SK-N-SH treated with all-trans-retinoic acid at 6 μM for 48 hours (cell line): Measurements from ENCODE around the gene ARHGEF10L.

Source experiments
- ATAC-seq: fragments of 200-7000 bp; cut with Tn5 transposase; 3 replicates; pipeline ENCODE4 v1.9.1; 2020; ENCODE audit warnings: mild to moderate bottlenecking, moderate library complexity
- BACH2 ChIP-seq: fragments of 250-450 bp; sonication (Bioruptor Pico); IDR thresholded peaks from 2 replicates; pipeline ENCODE4 v1.9.0; 2021; ENCODE audit warnings: mild to moderate bottlenecking, borderline replicate concordance
- CREB5 ChIP-seq: fragments of 250-450 bp; sonication (Bioruptor Pico); IDR thresholded peaks from 2 replicates; pipeline ENCODE4 v1.5.1; 2020; ENCODE audit warnings: low read depth, mild to moderate bottlenecking, moderate library complexity
- CSRNP3 ChIP-seq: fragments of 250-450 bp; sonication (Bioruptor Pico); IDR thresholded peaks from 2 replicates; pipeline ENCODE4 v1.5.1; 2021; ENCODE audit warnings: mild to moderate bottlenecking, moderate library complexity
- ESRRG ChIP-seq: fragments of 250-450 bp; sonication (Bioruptor Pico); IDR thresholded peaks from 2 replicates; pipeline ENCODE4 v1.6.1; 2021; ENCODE audit warnings: mild to moderate bottlenecking
- GLIS3 ChIP-seq: fragments of 250-450 bp; sonication (Bioruptor Pico); IDR thresholded peaks from 2 replicates; pipeline ENCODE4 v1.5.0; 2020; ENCODE audit warnings: mild to moderate bottlenecking, moderate library complexity
- ISL1 ChIP-seq: fragments of 250-450 bp; sonication (Bioruptor Pico); IDR thresholded peaks from 2 replicates; pipeline ENCODE4 v2.1.2; 2022; ENCODE audit warnings: mild to moderate bottlenecking, moderate library complexity
- OSR1 ChIP-seq: fragments of 250-450 bp; sonication (Bioruptor Pico); IDR thresholded peaks from 2 replicates; pipeline ENCODE4 v1.8.0; 2022; ENCODE audit warnings: moderate library complexity, mild to moderate bottlenecking, inconsistent platforms
- PATZ1 ChIP-seq: fragments of 250-450 bp; sonication (Bioruptor Pico); IDR thresholded peaks from 2 replicates; pipeline ENCODE4 v1.8.0; 2020; ENCODE audit warnings: mild to moderate bottlenecking, moderate library complexity, borderline replicate concordance
- POU6F1 ChIP-seq: fragments of 250-450 bp; sonication (Bioruptor Pico); IDR thresholded peaks from 2 replicates; pipeline ENCODE4 v1.8.0; 2021; ENCODE audit warnings: low read depth, mild to moderate bottlenecking, moderate library complexity, borderline replicate concordance
- RARB ChIP-seq: fragments of 250-450 bp; sonication (Bioruptor Pico); IDR thresholded peaks from 2 replicates; pipeline ENCODE4 v1.8.0; 2021; ENCODE audit warnings: mild to moderate bottlenecking, moderate library complexity
- SNAI2 ChIP-seq: fragments of 250-450 bp; sonication (Bioruptor Pico); IDR thresholded peaks from 2 replicates; pipeline ENCODE4 v1.5.0; 2020; ENCODE audit warnings: mild to moderate bottlenecking, moderate library complexity
- TOX ChIP-seq: fragments of 250-450 bp; sonication (Bioruptor Pico); IDR thresholded peaks from 2 replicates; pipeline ENCODE4 v1.8.0; 2021; ENCODE audit warnings: mild to moderate bottlenecking, moderate library complexity, borderline replicate concordance
- ZC3H10 ChIP-seq: fragments of 250-450 bp; sonication (Bioruptor Pico); IDR thresholded peaks from 2 replicates; pipeline ENCODE4 v1.5.1; 2021; ENCODE audit warnings: mild to moderate bottlenecking, moderate library complexity
- ZFP3 ChIP-seq: fragments of 250-450 bp; sonication (Bioruptor Pico); IDR thresholded peaks from 2 replicates; pipeline ENCODE4 v1.5.0; 2020; ENCODE audit warnings: mild to moderate bottlenecking, moderate library complexity
- ZFP30 ChIP-seq: fragments of 450-650 bp; formaldehyde crosslinking; IDR thresholded peaks from 2 replicates; pipeline ENCODE4 v1.5.0; 2022; ENCODE audit warnings: mild to moderate bottlenecking, moderate library complexity
- ZNF565 ChIP-seq: fragments of 450-650 bp; formaldehyde crosslinking; conservative IDR thresholded peaks from 2 replicates; pipeline ENCODE4 v1.5.0; 2020; ENCODE audit warnings: low read depth, mild to moderate bottlenecking, moderate library complexity
- ZNF70 ChIP-seq: fragments of 450-650 bp; formaldehyde crosslinking; IDR thresholded peaks from 2 replicates; pipeline ENCODE4 v1.5.0; 2020; ENCODE audit warnings: mild to moderate bottlenecking, moderate library complexity
- ZNF8 ChIP-seq: fragments of 450-650 bp; formaldehyde crosslinking; IDR thresholded peaks from 2 replicates; pipeline ENCODE4 v1.5.0; 2020; ENCODE audit warnings: mild to moderate bottlenecking, moderate library complexity
- TF ChIP-seq, protein P1 (sequence below): fragments of 250-450 bp; sonication (Bioruptor Pico); IDR thresholded peaks from 2 replicates; pipeline ENCODE4 v1.5.0; 2020; ENCODE audit warnings: mild to moderate bottlenecking, moderate library complexity

The ARHGEF10L gene

DNA sequence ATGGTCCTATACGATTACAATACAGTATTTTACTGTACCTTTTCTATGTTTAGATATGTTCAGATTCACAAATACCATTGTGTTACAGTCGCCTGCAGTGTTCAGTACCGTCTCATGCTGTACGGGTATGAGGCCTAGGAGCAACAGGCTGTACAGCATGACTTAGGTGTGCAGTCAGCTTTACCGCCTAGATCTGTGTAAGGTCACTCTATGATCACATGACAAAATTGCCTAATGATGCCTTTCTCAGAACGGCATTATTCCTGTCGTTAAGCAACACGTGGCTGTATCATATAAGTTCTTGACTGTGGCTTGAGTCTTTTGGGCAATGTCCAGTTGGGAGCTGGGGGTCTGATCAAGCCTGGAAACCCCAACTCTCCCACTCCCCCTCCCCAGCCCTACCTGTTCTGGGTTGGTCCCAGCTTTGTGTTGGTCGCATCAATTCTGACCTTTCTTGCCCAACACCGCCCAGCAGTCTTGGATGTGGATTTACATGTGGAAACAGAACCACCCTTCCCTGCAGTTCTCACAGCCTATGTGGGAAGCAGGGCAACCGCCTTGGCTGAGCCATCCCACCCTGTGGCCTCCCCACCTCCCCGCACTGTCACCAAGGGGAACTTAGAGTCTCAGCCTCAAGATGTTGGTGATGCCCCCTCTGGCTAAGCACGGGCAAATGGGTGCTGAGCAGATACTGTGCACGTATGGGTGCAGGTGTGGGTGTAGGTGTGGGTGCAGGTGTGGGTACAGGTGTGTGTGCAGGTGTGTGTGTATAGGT, 135.4 kb downstream of the ARHGEF10L start (continued):
- TF ChIP-seq CSRNP3 (no peak), TOX (CRISPR knock-in tag) (no peak), BACH2 (CRISPR knock-in tag) (no peak), RARB (CRISPR knock-in tag) (no peak), ZNF70 (CRISPR knock-in tag) (no peak), ESRRG (CRISPR knock-in tag) (no peak), OSR1 (CRISPR knock-in tag) (no peak), ISL1 (no peak), ZNF565 (no peak), SNAI2 (no peak), ZNF8 (no peak)
- TF ChIP-seq, protein P1, sequence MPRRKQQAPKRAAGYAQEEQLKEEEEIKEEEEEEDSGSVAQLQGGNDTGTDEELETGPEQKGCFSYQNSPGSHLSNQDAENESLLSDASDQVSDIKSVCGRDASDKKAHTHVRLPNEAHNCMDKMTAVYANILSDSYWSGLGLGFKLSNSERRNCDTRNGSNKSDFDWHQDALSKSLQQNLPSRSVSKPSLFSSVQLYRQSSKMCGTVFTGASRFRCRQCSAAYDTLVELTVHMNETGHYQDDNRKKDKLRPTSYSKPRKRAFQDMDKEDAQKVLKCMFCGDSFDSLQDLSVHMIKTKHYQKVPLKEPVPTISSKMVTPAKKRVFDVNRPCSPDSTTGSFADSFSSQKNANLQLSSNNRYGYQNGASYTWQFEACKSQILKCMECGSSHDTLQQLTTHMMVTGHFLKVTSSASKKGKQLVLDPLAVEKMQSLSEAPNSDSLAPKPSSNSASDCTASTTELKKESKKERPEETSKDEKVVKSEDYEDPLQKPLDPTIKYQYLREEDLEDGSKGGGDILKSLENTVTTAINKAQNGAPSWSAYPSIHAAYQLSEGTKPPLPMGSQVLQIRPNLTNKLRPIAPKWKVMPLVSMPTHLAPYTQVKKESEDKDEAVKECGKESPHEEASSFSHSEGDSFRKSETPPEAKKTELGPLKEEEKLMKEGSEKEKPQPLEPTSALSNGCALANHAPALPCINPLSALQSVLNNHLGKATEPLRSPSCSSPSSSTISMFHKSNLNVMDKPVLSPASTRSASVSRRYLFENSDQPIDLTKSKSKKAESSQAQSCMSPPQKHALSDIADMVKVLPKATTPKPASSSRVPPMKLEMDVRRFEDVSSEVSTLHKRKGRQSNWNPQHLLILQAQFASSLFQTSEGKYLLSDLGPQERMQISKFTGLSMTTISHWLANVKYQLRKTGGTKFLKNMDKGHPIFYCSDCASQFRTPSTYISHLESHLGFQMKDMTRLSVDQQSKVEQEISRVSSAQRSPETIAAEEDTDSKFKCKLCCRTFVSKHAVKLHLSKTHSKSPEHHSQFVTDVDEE (CRISPR knock-in tag) = no peak

DNA sequence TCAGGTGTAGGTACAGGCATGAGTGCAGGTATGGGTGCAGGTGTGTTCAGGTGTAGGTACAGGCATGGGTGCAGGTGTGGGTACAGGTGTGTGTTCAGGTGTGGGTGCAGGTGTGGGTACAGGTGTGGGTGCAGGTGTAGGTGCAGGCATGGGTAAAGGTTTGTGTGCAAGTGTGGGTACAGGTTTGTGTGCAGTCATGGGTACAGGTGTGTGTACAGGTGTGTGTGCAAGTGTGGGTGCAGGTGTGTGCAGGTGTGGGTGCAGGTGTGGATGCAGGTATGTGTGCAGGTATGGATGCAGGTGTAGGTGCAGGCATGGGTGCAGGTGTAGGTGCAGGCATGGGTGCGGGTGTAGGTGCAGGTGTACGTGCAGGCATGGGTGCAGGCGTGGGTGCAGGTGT, 136.2 kb downstream of the ARHGEF10L start:
- TF ChIP-seq ISL1 (no peak), SNAI2 (no peak), ZNF70 (CRISPR knock-in tag) (no peak), ZFP3 (CRISPR knock-in tag) (no peak), ZFP30 (CRISPR knock-in tag) (no peak), TOX (CRISPR knock-in tag) (no peak), GLIS3 (CRISPR knock-in tag) (no peak), ZNF565 (no peak), ZC3H10 (CRISPR knock-in tag) (no peak), RARB (CRISPR knock-in tag) (no peak)
- TF ChIP-seq, protein P1 (CRISPR knock-in tag) = no peak
- no peak for ATAC-seq

DNA sequence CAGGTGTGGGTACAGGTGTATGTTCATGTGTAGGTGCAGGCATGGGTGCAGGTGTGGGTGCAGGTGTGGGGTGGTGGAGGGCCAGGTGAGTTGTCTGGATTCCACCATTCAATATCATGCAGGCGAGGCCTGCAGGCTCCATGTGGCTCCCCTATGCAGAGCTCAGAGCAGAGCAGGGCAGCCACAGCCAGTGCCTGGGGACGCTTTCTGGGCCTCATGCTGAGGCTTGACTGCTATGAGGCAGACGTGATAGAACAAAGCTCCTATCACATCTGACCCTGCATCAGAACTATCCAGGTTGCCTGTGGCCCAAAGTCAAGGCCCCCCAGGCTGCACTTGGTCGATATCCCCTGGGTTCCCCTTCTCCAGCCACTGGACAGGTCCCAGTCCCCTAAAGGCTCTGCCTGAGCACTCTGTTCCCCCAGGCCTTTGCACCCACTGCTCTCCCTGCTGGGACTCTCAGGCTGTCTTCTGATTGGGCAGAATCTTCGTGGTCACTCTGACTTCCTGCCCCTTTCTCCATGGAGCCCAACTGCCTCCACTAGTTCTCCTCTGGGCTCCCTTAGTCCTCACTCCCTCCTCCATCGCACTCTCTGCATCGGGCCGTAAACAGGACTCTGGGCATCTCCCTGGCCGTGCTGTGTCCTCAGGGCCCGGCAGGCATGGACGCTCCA, 137.0 kb downstream of the ARHGEF10L start:
- ATAC-seq = peak; percentile 35; the same call in 2 of the 3 replicates
- TF ChIP-seq, protein P1 (CRISPR knock-in tag) = no peak
- TF ChIP-seq PATZ1 = no peak
- TF ChIP-seq ZNF70 (CRISPR knock-in tag) = no peak
- no peak for TF ChIP-seq TOX (CRISPR knock-in tag)
- TF ChIP-seq GLIS3 (CRISPR knock-in tag) = no peak
- TF ChIP-seq CREB5 (CRISPR knock-in tag) = no peak
- no peak for TF ChIP-seq CSRNP3
- TF ChIP-seq POU6F1 (CRISPR knock-in tag) = no peak
